DMS79 (cell line): Measurements from ENCODE around the gene RANBP17.
"Not testable (repeated sequence)": the region's sequence is repeated elsewhere in the genome, so short reads cannot be mapped to it uniquely, and the experiment has no call there.

ENCODE experiments used
- DNase-seq: peaks from one replicate; lab custom pipeline; 2025; lab: John Stamatoyannopoulos, UW

RANBP17 gene

GRCh38 chr5:171250738-171251137 lies 388.9 kb downstream of the RANBP17 start:
- DNase-seq, result no peak

- DNase-seq, result no peak
Observed at GRCh38 chr5:171251519-171251918, 389.7 kb downstream of the RANBP17 start.

- no peak for DNase-seq
Observed at GRCh38 chr5:171252674-171253073, 390.9 kb downstream of the RANBP17 start.

GRCh38 chr5:171258737-171259415 lies 397.1 kb downstream of the RANBP17 start:
- DNase-seq, result no peak

GRCh38 chr5:171261361-171261760 lies 399.5 kb downstream of the RANBP17 start:
- no peak for DNase-seq

GRCh38 chr5:171261904-171262303 lies 400.1 kb downstream of the RANBP17 start:
- no peak for DNase-seq

- DNase-seq, result no peak
Observed at GRCh38 chr5:171263181-171263580, 401.4 kb downstream of the RANBP17 start.

- DNase-seq, result no peak
Observed at GRCh38 chr5:171264843-171265242, 403.0 kb downstream of the RANBP17 start.

- DNase-seq, result no peak
Observed at GRCh38 chr5:171268700-171269620, 407.1 kb downstream of the RANBP17 start.

GRCh38 chr5:171269717-171270116 lies 407.9 kb downstream of the RANBP17 start:
- no peak for DNase-seq

- no peak for DNase-seq
Observed at GRCh38 chr5:171270136-171270535, 408.3 kb downstream of the RANBP17 start.

- DNase-seq, result no peak
Observed at GRCh38 chr5:171271798-171272197, 410.0 kb downstream of the RANBP17 start.

GRCh38 chr5:171272996-171273970 lies 411.5 kb downstream of the RANBP17 start:
- DNase-seq, result no peak

- no peak for DNase-seq
Observed at GRCh38 chr5:171275841-171276544, 414.2 kb downstream of the RANBP17 start.

- no peak for DNase-seq
Observed at GRCh38 chr5:171283753-171284152, 421.9 kb downstream of the RANBP17 start.

GRCh38 chr5:171285465-171285864 lies 423.6 kb downstream of the RANBP17 start:
- DNase-seq, result no peak

GRCh38 chr5:171288066-171288465 lies 426.2 kb downstream of the RANBP17 start:
- no peak for DNase-seq

GRCh38 chr5:171291371-171291770 lies 429.6 kb downstream of the RANBP17 start:
- no peak for DNase-seq

- DNase-seq, result no peak
Observed at GRCh38 chr5:171295299-171295698, 433.5 kb downstream of the RANBP17 start.

- no peak for DNase-seq
Observed at GRCh38 chr5:171295801-171296200, 434.0 kb downstream of the RANBP17 start.

- DNase-seq, result not testable (repeated sequence)
Observed at GRCh38 chr5:171297941-171298340, 436.1 kb downstream of the RANBP17 start.
